SJSA1 (cell line): ENCODE data around the gene PNPLA7. TPM values are rescaled to one million over a fixed set of nuclear protein-coding genes. Genes with fewer than 3 reads are reported as not detected.
A peak's percentile ranks its signal among the peaks of the same experiment; 100 is the strongest.
"Not testable (repeated sequence)": the region's sequence is repeated elsewhere in the genome, so short reads cannot be mapped to it uniquely, and the experiment has no call there.

Experiments
- DNase-seq, 2 experiments: peaks; one replicate each; pipeline ENCODE4 v3.0.0-alpha.2; 2015 to 2020; ENCODE audit warnings: low spot score in 2 of 2, low read depth in 1 of 2
- H3K27ac ChIP-seq: fragments of 250-450 bp; sonication (Bioruptor Pico); 2 replicates; pipeline ENCODE4 v1.5.1; 2020; ENCODE audit warnings: mild to moderate bottlenecking, moderate library complexity
- H3K27me3 ChIP-seq: fragments of 250-450 bp; sonication (Bioruptor Pico); replicated peaks from 2 replicates; pipeline ENCODE4 v1.5.1; 2020; ENCODE audit warnings: mild to moderate bottlenecking, moderate library complexity
- H3K36me3 ChIP-seq: fragments of 250-450 bp; sonication (Bioruptor Pico); 2 replicates; pipeline ENCODE4 v1.5.1; 2020; ENCODE audit warnings: mild to moderate bottlenecking
- H3K4me1 ChIP-seq: fragments of 250-450 bp; sonication (Bioruptor Pico); replicated peaks from 2 replicates; pipeline ENCODE4 v1.6.1; 2021; ENCODE audit warnings: mild to moderate bottlenecking
- H3K4me3 ChIP-seq: fragments of 250-450 bp; sonication (Bioruptor Pico); 2 replicates; pipeline ENCODE4 v1.5.1; 2020; ENCODE audit warnings: mild to moderate bottlenecking
- H3K9me3 ChIP-seq: fragments of 250-450 bp; sonication (Bioruptor Pico); replicated peaks from 2 replicates; pipeline ENCODE4 v1.5.1; 2020; ENCODE audit warnings: mild to moderate bottlenecking
- total RNA-seq: library from RNA; depleted of rRNA; stranded (reverse); fragments of >200 nt; shearing (Covaris generic); gene quantifications from 2 replicates; pipeline ENCODE4 v1.2.3, GENCODE V29; 2014; rRNA removed

Gene PNPLA7
- 0.05 TPM in 1 of 2 replicates, not detected in the other for total RNA-seq

DNA sequence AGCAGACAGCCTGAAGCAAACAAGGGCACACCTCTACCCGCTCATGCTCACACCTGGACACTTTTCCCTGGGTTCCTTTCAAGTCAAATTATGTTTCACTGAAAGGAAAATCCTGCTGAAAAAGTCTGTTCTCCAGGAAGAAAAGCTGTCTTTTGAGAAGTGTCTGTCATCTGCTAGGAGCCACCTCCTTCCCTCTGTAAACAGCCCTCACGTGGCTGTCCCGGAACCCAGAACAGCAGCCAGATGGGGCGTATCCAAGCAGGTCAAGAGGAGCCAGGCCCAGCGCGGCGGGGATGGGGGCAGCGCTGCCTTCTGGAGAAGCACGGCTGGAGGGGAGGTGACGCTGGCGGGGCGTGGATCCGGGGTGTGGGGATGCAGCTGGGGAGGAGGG, at the start of gene PNPLA7:
Gene PNPLA7, minus strand, starts transcription at position 172 of the 391 bp plus-strand sequence. CDS start 205 bp downstream, outside the sequence.
- H3K36me3 ChIP-seq: peaks cover 24% of the 10 kb centered on the region
- peak within 1 kb of the TSS; percentile 83 for H3K4me3 ChIP-seq
- no peaks in the 10 kb centered on the region for H3K9me3 ChIP-seq
- peaks cover under 1% of the 10 kb centered on the region; the same call in 1 of the 2 replicates for H3K4me1 ChIP-seq
- H3K27ac ChIP-seq: peak within 1 kb of the TSS; percentile 77
- no peaks in the 10 kb centered on the region for H3K27me3 ChIP-seq
- peak; percentile 31 to 73 for DNase-seq

DNA sequence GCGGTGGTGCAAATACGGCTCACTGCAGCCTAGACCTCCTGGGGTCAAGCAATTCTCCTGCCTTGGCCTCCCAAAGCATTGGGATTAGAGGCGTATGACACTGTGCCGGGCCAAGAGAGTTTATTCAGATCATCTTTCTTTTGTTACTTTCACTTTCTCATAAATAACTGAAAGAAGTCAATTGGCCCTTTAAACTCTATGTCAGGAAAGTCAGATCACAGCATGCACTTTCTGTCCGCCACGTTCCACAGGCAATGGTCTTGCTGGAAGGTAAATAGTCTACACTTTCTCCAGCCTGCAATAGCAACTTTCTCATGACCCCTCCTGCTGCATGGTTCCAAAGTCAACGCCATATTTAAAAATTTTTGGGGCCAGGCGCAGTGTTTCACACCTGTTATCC, 48.7 kb upstream of the PNPLA7 start:
- no peak for DNase-seq
- no peak overlapping the region for H3K27ac ChIP-seq

DNA sequence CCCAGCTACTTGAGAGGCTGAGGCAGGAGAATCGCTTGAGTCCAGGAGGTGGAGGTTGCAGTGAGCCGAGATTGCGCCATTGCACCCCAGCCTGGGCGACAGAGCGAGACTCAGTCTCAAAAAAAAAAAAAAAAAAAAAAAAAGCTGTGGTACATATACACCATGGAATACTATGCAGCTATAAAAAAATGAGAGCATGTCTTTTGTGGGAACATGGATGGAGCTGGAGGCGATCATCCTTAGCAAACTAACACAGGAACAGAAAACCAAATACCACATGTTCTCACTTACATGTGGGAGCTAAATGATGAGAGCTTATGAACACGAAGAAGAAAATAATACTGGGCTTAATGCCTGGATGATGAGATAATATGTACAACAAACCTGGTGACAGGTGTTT, 46.4 kb upstream of the PNPLA7 start:
- H3K27ac ChIP-seq, H3K4me1 ChIP-seq, H3K4me3 ChIP-seq, H3K36me3 ChIP-seq, H3K9me3 ChIP-seq, H3K27me3 ChIP-seq, DNase-seq: not testable (repeated sequence)

More for the DNA sequence above, 48.7 kb upstream of the PNPLA7 start:
- Histone ChIP-seq H3K27me3 (no peaks in the 10 kb centered on the region), H3K9me3 (no peaks in the 10 kb centered on the region), H3K4me3 (no peak overlapping the region), H3K36me3 (no peaks in the 10 kb centered on the region), H3K4me1 (no peaks in the 10 kb centered on the region)

DNA sequence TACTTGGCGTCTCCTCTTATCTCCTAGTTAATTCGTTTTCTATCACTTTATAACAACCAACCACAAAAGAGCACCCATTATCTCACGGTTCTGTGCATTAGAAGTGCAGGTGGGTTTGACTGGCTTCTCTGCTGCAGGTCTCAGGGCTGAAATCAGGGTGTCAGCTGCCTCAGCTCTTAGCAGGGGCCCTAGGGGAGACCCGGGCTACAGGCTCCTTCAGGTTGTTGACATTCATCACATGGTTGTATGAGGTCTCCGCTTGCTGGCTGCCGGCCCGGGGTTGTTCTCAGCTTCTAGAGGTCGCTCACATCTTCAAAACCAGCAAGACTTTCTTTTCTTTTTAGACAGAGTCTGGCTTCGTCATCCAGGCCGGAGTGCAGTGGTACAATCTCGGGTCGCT, 43.0 kb upstream of the PNPLA7 start:
- no peak for DNase-seq

DNA sequence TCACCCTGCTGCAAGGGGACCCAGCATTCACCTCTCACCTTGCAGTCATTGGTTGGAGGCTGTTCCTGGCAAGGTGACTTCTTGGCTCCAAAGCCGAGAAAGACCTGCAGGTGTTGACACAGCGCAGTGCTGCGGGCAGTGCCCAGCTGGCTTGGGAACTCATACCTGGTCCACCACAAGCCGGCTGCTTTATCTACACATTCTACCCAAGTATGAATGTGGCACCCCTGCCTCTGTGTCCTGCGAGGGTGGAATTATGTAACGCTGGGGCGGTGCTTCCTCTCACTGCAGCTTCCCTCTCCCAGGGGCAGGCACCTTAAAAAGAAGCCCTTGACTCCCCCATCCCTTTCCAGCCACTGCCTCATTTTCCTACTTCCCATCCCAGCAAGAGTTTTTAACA, 42.6 kb upstream of the PNPLA7 start:
- no peak overlapping the region for H3K4me3 ChIP-seq
- no peaks in the 10 kb centered on the region for H3K9me3 ChIP-seq
- H3K36me3 ChIP-seq: peaks cover 21% of the 10 kb centered on the region
- DNase-seq: no peak
- H3K4me1 ChIP-seq: peaks cover 15% of the 10 kb centered on the region
- no peak overlapping the region for H3K27ac ChIP-seq
- H3K27me3 ChIP-seq: no peaks in the 10 kb centered on the region

More for the DNA sequence above, 43.0 kb upstream of the PNPLA7 start:
- Histone ChIP-seq H3K36me3 (peaks cover 17% of the 10 kb centered on the region), H3K4me1 (peaks cover 15% of the 10 kb centered on the region), H3K27ac (no peak overlapping the region), H3K27me3 (no peaks in the 10 kb centered on the region), H3K9me3 (no peaks in the 10 kb centered on the region), H3K4me3 (no peak overlapping the region)

DNA sequence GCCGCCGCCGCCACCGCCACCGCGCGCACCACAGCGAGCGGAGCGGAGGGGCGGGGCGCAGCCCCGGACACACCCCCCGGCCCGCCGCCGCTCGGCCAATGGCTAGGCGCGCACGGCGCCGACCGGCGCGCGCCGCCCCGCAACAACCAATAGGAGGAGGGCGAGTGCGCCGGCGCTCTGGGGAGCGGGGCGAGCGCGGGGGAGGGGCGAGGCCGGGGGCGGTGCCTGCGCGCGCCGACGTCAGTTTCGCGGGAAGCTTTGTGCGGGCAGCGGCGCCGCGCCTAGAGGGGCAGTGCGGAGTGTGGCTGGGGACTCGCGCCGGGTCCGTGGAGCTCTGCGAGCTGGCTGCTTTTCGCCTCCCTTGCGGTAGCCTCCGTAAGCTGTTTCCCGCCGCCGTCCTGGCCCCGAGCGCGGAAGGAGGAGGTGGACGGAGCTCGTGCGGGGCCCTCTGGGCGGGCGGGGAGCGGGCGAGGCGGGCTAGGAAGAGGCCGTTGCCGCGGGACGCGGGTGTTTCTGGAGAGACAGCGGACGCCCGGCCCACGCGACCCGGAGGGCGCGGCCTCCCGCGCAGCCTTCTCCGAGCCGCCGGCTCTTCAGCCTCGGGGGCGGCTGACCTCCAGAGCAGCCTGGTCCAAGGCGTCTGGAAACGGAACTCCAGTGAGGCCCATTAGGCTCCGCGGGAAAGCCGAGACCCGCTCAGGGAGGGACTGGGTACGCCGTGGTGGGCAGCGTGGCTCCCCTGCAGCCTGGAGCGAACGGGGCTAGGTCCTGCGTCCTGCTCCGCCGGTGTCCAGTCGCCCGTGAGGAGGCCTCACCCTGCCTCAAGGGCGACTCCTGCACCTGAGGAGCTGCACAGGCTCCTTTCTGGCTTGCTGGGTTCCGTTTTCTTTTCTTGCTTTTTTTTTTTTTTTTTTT, 40.5 kb upstream of the PNPLA7 start, which contains the start of gene ZMYND19:
Gene ZMYND19, minus strand, starts transcription at position 44 of the 915 bp plus-strand sequence. CDS start 249 bp downstream, outside the sequence.
- Histone ChIP-seq H3K27me3 (no peaks in the 10 kb centered on the region), H3K27ac (peak within 1 kb of the TSS; percentile 60), H3K9me3 (no peaks in the 10 kb centered on the region), H3K4me3 (peak within 1 kb of the TSS; percentile 83), H3K4me1 (peaks cover 15% of the 10 kb centered on the region), H3K36me3 (peaks cover 37% of the 10 kb centered on the region)
- peak; percentile 74 to 84 for DNase-seq

DNA sequence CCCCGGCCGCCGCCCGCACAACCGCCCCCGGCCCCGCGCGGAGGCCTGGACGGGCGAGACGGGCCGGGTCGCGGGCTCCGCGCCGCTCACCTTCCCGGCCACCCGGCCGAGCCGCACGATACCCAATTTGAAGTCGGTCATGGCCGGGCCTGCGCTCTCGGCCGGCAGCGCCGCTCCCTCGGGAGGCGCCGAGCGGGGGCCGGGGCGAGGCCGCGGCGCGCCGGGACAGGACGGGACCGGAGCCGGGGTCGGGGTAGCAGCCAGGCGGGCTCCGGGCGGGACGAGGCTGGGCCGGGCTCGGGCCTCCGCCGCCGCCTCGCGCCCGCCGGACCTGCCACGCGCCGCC, 39.9 kb upstream of the PNPLA7 start:
- H3K4me3 ChIP-seq: peak overlapping the region; percentile 83
- no peaks in the 10 kb centered on the region for H3K9me3 ChIP-seq
- H3K36me3 ChIP-seq: peaks cover 40% of the 10 kb centered on the region
- H3K27ac ChIP-seq: no peak overlapping the region
- H3K27me3 ChIP-seq: no peaks in the 10 kb centered on the region
- peaks cover 15% of the 10 kb centered on the region for H3K4me1 ChIP-seq
- DNase-seq: no peak

DNA sequence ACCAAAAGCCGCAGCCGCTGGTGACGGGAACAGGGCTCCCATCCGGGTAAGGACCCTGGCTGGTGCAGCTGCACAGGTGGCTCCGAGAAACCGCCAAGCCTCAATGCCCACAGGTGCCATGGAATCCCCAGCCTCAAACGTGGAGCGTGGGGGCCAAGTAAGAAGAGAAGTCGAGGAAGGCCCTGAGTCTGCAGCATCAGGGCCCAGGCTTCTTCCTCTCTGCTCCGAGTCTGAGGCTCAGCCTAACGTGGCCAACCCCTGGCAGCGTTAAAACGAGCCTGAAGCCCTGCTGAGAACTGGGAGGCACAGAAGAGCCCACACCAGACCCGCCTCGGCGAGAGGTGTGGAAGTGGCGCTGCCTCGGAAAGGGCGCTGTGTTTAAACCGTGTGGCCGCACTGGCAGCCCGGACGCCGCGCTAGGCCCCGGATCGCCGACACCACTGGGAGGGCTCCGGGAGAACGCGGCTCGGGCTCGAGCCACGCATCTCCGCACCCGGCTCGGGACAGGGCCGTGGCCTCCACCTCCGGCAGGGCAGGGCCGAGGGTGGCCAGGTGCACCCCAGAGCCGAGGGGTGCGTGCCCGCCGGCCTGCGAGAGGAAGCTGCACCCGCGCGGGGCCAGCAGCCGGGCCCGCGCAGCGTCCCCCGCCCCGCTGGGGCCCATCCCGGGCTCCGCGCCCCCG, 39.4 kb upstream of the PNPLA7 start:
- Histone ChIP-seq H3K27ac (no peak overlapping the region), H3K4me3 (peak overlapping the region; percentile 83), H3K36me3 (peaks cover 43% of the 10 kb centered on the region), H3K4me1 (peaks cover 15% of the 10 kb centered on the region), H3K9me3 (no peaks in the 10 kb centered on the region), H3K27me3 (no peaks in the 10 kb centered on the region)
- DNase-seq: peak in 1 of 2 experiments; percentile 33

DNA sequence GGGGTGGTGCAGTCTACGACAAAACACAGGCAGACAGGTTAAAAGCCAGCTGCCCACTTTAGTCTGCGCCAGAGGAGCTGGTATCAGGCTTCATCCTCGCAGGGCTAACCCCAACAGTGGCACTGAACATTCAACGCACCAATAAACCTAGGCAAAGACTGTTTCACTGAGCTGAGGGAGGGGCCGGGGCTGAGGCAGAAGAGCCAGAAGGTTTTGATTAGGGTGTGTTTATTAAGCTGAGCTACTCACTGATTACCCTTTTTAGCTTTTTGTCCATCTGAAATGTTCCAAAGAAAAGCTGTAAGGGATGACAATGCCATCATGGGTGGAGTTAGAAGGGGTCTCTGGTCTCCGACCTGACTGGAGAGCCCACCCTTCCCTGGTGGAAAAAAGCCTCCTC, 38.7 kb upstream of the PNPLA7 start:
- peak overlapping the region; percentile 83 for H3K4me3 ChIP-seq
- no peak overlapping the region for H3K27ac ChIP-seq
- no peaks in the 10 kb centered on the region for H3K9me3 ChIP-seq
- H3K4me1 ChIP-seq: peaks cover 15% of the 10 kb centered on the region
- H3K27me3 ChIP-seq: no peaks in the 10 kb centered on the region
- peaks cover 50% of the 10 kb centered on the region for H3K36me3 ChIP-seq
- DNase-seq: no peak

DNA sequence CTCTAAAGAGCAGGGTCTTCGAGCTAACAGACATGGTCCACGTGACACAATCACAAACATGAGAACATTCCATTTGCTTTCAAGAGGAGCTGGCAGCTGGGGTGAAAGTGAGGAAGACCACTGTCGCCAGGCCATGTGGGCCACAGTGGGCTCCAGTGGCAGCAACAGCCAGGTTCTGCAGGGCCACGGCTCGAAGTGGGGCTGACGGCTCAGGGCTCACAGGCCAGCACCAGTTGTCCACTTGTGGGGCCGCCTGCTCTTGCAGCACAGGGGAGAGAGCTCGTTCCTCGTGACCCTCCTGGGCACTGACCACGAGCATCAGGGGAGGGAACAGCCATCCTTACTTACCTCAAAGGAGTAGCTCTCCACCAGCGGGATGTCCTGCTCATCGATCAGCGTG, 38.1 kb upstream of the PNPLA7 start:
- Histone ChIP-seq H3K9me3 (no peaks in the 10 kb centered on the region), H3K4me1 (peaks cover 15% of the 10 kb centered on the region), H3K4me3 (no peak overlapping the region), H3K36me3 (peaks cover 53% of the 10 kb centered on the region), H3K27me3 (no peaks in the 10 kb centered on the region), H3K27ac (no peak overlapping the region)
- DNase-seq: no peak

DNA sequence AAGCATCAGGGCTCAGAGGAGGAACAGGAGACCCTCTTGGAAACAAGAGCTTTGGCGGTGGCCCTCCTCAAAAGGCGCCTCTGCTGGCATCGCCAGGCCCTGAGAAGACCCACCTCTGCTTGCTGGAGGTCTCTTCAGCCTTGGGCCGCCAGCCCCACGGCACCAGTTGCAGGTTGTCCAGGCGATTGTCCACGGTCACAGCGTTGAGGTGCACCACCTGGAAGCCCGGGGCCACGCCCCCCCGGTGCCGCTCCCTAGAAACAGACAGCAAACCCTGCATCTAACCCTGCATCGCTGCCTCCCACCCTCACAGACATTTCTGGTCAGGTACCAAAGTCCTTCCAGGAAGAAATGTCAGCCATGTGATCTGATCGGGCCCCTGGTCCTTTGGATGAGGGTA, 36.7 kb upstream of the PNPLA7 start:
- H3K27me3 ChIP-seq: no peaks in the 10 kb centered on the region
- DNase-seq: no peak
- H3K9me3 ChIP-seq: no peaks in the 10 kb centered on the region

DNA sequence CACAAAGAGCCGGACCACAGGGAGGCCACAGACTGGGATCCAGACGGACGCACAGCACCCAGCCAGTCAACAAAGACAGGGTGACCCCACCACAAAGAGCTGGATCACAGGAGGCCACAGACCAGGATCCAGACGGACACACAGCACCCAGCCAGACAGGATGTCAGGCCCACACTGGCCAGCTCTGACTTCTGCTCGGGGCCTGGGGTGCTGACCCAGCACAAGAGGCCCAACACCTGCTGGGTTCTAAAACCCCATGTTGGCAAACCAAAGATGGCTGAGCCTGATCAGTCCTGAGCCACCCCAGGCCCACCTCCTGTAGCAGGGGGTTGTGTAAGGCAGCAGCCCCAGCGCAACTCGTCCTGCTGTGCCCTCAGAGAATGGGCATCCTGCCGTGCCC, 33.8 kb upstream of the PNPLA7 start:
- Histone ChIP-seq H3K9me3 (no peaks in the 10 kb centered on the region), H3K4me1 (peaks cover 5% of the 10 kb centered on the region), H3K27ac (no peak overlapping the region), H3K4me3 (no peak overlapping the region), H3K36me3 (peaks cover 74% of the 10 kb centered on the region), H3K27me3 (no peaks in the 10 kb centered on the region)
- DNase-seq: no peak

More for the DNA sequence above, 36.7 kb upstream of the PNPLA7 start:
- Histone ChIP-seq H3K4me1 (peaks cover 15% of the 10 kb centered on the region), H3K27ac (no peak overlapping the region), H3K4me3 (no peak overlapping the region), H3K36me3 (peaks cover 66% of the 10 kb centered on the region)

DNA sequence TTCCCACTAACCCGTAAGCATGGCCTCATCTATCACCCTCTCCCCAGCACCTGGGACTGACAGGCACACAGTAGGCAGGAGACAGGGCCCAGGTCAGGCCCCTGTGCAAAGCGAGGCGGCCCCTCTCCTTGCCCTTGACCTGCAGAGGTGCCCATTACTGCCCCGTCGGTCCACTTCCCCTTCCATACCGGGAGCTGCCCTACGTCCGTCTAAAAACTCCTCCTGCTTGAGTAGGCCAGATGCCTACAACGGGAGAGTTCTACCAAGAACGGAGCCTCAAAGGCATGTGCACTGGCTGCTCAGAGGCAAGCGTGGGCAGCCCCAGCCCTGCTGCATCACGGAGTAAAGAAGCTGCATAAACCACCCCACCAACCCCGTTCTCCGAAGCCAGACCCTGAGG, 33.1 kb upstream of the PNPLA7 start:
- Histone ChIP-seq H3K4me1 (peaks cover 5% of the 10 kb centered on the region), H3K27ac (no peak overlapping the region), H3K4me3 (no peak overlapping the region), H3K36me3 (peaks cover 74% of the 10 kb centered on the region), H3K27me3 (no peaks in the 10 kb centered on the region), H3K9me3 (no peaks in the 10 kb centered on the region)
- no peak for DNase-seq

DNA sequence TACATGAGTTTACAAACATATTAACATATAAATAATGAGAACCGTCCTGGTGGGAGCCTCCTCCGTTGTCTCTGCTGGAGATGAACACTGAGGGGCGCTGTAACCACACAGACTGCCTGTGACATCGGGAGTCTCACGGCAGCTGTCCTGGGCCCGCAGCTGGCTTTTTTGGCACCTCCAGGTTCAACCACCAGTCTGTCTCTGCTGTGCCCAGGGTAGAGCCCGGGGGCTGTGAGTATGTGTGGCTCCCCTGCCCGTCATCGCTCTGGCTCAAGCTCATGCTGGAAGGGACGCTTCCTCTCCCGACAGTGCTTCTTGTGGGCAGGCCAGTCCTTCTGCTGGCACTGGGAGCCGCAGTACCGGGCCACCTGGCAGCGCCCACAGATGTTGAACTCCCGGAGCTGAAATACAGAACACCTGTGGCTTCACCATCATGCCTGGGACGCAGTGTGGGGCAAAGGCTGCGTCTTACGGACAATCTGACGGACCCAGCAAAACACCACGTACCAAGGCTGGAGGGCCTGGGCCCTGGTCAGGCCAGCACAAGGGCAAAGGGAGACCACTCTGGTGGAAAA, 32.2 kb upstream of the PNPLA7 start:
- H3K27ac ChIP-seq: no peak overlapping the region

More for the DNA sequence above, 32.2 kb upstream of the PNPLA7 start:
- no peak for DNase-seq
- Histone ChIP-seq H3K4me1 (peaks cover 11% of the 10 kb centered on the region), H3K4me3 (no peak overlapping the region), H3K27me3 (no peaks in the 10 kb centered on the region), H3K36me3 (peaks cover 66% of the 10 kb centered on the region), H3K9me3 (no peaks in the 10 kb centered on the region)
